Natural killer cell (primary cell): ENCODE results near the gene CCNJL. TPM values are rescaled to one million over a fixed set of nuclear protein-coding genes. Genes with fewer than 3 reads are reported as not detected.

Source experiments
- ATAC-seq, 3 donors: fragments of 150-1000 bp in 2 of 3; fragments of 200-7000 bp in 1 of 3; cut with Tn5 transposase; 1 replicate in 1 of 3; 2 replicates in 2 of 3; pipeline ENCODE4 v1.10.0; 2021; ENCODE audit warnings: mild to moderate bottlenecking in 2 of 3, moderate library complexity in 2 of 3
- DNase-seq, 2 donors: peaks; one replicate each; pipeline versions ENCODE4 v3.0.0 to v3.0.0-alpha.2; 2013 to 2021; ENCODE audit warnings: mixed read lengths in 1 of 2
- H3K27ac ChIP-seq: one replicate; pipeline ENCODE4 v1.5.1; 2013; ENCODE audit warnings: mild to moderate bottlenecking, low read length
- H3K27me3 ChIP-seq: one replicate; pipeline ENCODE4 v1.6.1; 2013; ENCODE audit warnings: low read length; ENCODE audit not compliant: control insufficient read depth, insufficient read depth
- H3K36me3 ChIP-seq: one replicate; pipeline ENCODE4 v1.6.1; 2013; ENCODE audit warnings: low read length; ENCODE audit not compliant: control insufficient read depth, insufficient read depth
- H3K4me1 ChIP-seq: one replicate; pipeline ENCODE4 v1.6.1; 2013; ENCODE audit warnings: low read length; ENCODE audit not compliant: control insufficient read depth, insufficient read depth
- H3K4me3 ChIP-seq: one replicate; pipeline ENCODE4 v1.5.1; 2013; ENCODE audit warnings: low read length
- H3K9me3 ChIP-seq: one replicate; pipeline ENCODE4 v1.6.1; 2013; ENCODE audit warnings: low read length; ENCODE audit not compliant: control insufficient read depth, insufficient read depth
- H3K27ac Mint-ChIP-seq, 2 donors: one replicate each; pipeline ENCODE4 v1.8.0; 2022; ENCODE audit warnings: mild to moderate bottlenecking in 2 of 2, mixed read lengths in 2 of 2, moderate library complexity in 1 of 2
- H3K27me3 Mint-ChIP-seq, 2 donors: one replicate each; pipeline ENCODE4 v1.8.0; 2022; ENCODE audit warnings: low read depth in 2 of 2, mixed read lengths in 2 of 2
- H3K36me3 Mint-ChIP-seq: one replicate; pipeline ENCODE4 v1.8.0; 2022; ENCODE audit warnings: mixed read lengths
- H3K4me1 Mint-ChIP-seq, 2 donors: one replicate each; pipeline ENCODE4 v1.8.0; 2022; ENCODE audit warnings: mixed read lengths in 2 of 2
- H3K4me3 Mint-ChIP-seq: one replicate; pipeline ENCODE4 v1.8.0; 2022; ENCODE audit warnings: mild to moderate bottlenecking, moderate library complexity, mixed read lengths
- H3K9me3 Mint-ChIP-seq, 2 donors: one replicate each; pipeline ENCODE4 v1.8.0; 2022; ENCODE audit warnings: mixed read lengths in 2 of 2
- CTCF ChIP-seq: fragments of 200-600 bp; IDR thresholded peaks from one replicate; pipeline ENCODE4 v1.8.0; 2022; ENCODE audit warnings: antibody characterized with exemption
- WGBS: methylation state at CpG from one replicate; pipeline ENCODE4 v1.1.7; 2013; ENCODE audit warnings: missing lambda C conversion rate; ENCODE audit not compliant: insufficient coverage; 5-methylcytosine and 5-hydroxymethylcytosine counted together
- intact Hi-C: fragments of 100-400 bp; cut with micrococcal nuclease; formaldehyde crosslinking; loops from one replicate; pipeline ENCODE4 v1.14.2; 2022
- total RNA-seq, 4 donors: library from RNA; stranded (reverse); fragments of 120-200 nt in 1 of 4; gene quantifications; one replicate each; pipeline versions ENCODE4 v1.2.3 to v1.2.4, GENCODE V29; 2013 to 2022

CCNJL gene
- total RNA-seq, 3 donors from 2014 or later (not counting 1 experiment from before 2014, with no cell fraction given) = 19.9 to 32.1 (median 20.7) TPM

GRCh38 chr5:160327818-160328217 is 15.5 kb upstream of the CCNJL start:
- H3K4me3 ChIP-seq = no peak overlapping the region
- WGBS = 92% methylated on average over 6 of the region's 6 CpGs
- no peak overlapping the region for H3K4me3 Mint-ChIP-seq

GRCh38 chr5:160326981-160327380 is 14.6 kb upstream of the CCNJL start:
- no peaks in the 10 kb centered on the region for H3K9me3 Mint-ChIP-seq
- ATAC-seq (no peak), DNase-seq (no peak)
- Histone ChIP-seq H3K27me3 (no peaks in the 10 kb centered on the region), H3K9me3 (no peaks in the 10 kb centered on the region), H3K4me1 (no peaks in the 10 kb centered on the region), H3K27ac (no peak overlapping the region), H3K36me3 (no peaks in the 10 kb centered on the region), H3K4me3 (no peak overlapping the region)
- H3K36me3 Mint-ChIP-seq = no peaks in the 10 kb centered on the region
- no peak overlapping the region for H3K27ac Mint-ChIP-seq
- H3K27me3 Mint-ChIP-seq = no peaks in the 10 kb centered on the region
- H3K4me1 Mint-ChIP-seq = peaks cover 11 to 16% of the 10 kb centered on the region in 2 donors
- WGBS = 88% methylated on average over 2 of the region's 2 CpGs
- no peak overlapping the region for H3K4me3 Mint-ChIP-seq
- no peak for TF ChIP-seq CTCF
- intact Hi-C loops = no loop called here

More at GRCh38 chr5:160327818-160328217, 15.5 kb upstream of the CCNJL start:
- DNase-seq = no peak
- no peaks in the 10 kb centered on the region for H3K27me3 Mint-ChIP-seq
- intact Hi-C loops = no loop called here
- H3K27ac Mint-ChIP-seq = no peak overlapping the region
- Histone ChIP-seq H3K9me3 (no peaks in the 10 kb centered on the region), H3K36me3 (no peaks in the 10 kb centered on the region), H3K4me1 (no peaks in the 10 kb centered on the region), H3K27me3 (no peaks in the 10 kb centered on the region), H3K27ac (no peak overlapping the region)
- no peaks in the 10 kb centered on the region for H3K9me3 Mint-ChIP-seq
- no peak for ATAC-seq
- peaks cover 11 to 16% of the 10 kb centered on the region in 2 donors for H3K4me1 Mint-ChIP-seq
- no peak for TF ChIP-seq CTCF
- H3K36me3 Mint-ChIP-seq = no peaks in the 10 kb centered on the region

- Histone ChIP-seq H3K4me3 (no peak overlapping the region), H3K36me3 (no peaks in the 10 kb centered on the region), H3K9me3 (no peaks in the 10 kb centered on the region), H3K4me1 (no peaks in the 10 kb centered on the region), H3K27me3 (no peaks in the 10 kb centered on the region), H3K27ac (no peak overlapping the region)
- H3K36me3 Mint-ChIP-seq = no peaks in the 10 kb centered on the region
- intact Hi-C loops = no loop called here
- TF ChIP-seq CTCF = no peak
- DNase-seq = no peak
- no peak overlapping the region for H3K4me3 Mint-ChIP-seq
- H3K27ac Mint-ChIP-seq = no peak overlapping the region
- H3K4me1 Mint-ChIP-seq = peaks cover 11 to 16% of the 10 kb centered on the region in 2 donors
- no peak for ATAC-seq
- peaks cover 0 to 2% of the 10 kb centered on the region in 2 donors for H3K27me3 Mint-ChIP-seq
- no peaks in the 10 kb centered on the region for H3K9me3 Mint-ChIP-seq
- WGBS = 95% methylated on average over 2 of the region's 2 CpGs
These were observed 13.4 kb upstream of the CCNJL start for GRCh38 chr5:160325716-160326115.

GRCh38 chr5:160324886-160325285 is 12.5 kb upstream of the CCNJL start:
- Histone ChIP-seq H3K4me3 (no peak overlapping the region), H3K36me3 (no peaks in the 10 kb centered on the region), H3K27ac (no peak overlapping the region), H3K9me3 (no peaks in the 10 kb centered on the region), H3K27me3 (no peaks in the 10 kb centered on the region), H3K4me1 (no peaks in the 10 kb centered on the region)
- no peak overlapping the region for H3K4me3 Mint-ChIP-seq
- no peak for TF ChIP-seq CTCF
- 50% methylated on average over 2 of the region's 2 CpGs for WGBS
- intact Hi-C loops = no loop called here
- ATAC-seq = peak in 1 of 3 donors; percentile 34
- H3K36me3 Mint-ChIP-seq = no peaks in the 10 kb centered on the region
- H3K27ac Mint-ChIP-seq = no peak overlapping the region
- peaks cover 0 to 2% of the 10 kb centered on the region in 2 donors for H3K27me3 Mint-ChIP-seq
- no peaks in the 10 kb centered on the region for H3K9me3 Mint-ChIP-seq
- peaks cover 4 to 9% of the 10 kb centered on the region in 2 donors for H3K4me1 Mint-ChIP-seq
- no peak for DNase-seq
